ENCODE results near the gene MMAA. TPM values are rescaled to one million over a fixed set of nuclear protein-coding genes. Genes with fewer than 3 reads are reported as not detected.
"Not testable (repeated sequence)": the region's sequence is repeated elsewhere in the genome, so short reads cannot be mapped to it uniquely, and the experiment has no call there.

MMAA gene
- total and polyA plus RNA-seq, 2 experiments from 2014 or later = 4.9 to 5.9 TPM

DNA sequence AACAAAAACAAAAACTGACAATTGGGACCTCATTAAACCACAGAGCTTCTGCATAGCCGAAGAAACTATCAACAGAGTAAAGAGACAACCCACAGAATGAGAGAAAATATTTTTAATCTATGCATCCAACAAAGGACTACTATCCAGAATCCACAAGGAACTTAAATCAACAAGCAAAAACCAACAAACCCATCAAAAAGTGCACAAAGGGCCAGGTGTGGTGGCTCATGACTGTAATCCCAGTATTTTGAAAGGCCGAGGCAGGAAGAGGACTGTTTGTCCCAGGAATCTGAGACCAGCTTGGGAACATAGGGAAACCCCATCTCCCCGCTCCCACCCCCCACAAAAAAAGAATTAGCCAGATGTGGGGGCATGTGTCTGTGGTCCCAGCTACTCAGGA lies 71.4 kb downstream of the MMAA start (continued):
- TF ChIP-seq, protein P1, sequence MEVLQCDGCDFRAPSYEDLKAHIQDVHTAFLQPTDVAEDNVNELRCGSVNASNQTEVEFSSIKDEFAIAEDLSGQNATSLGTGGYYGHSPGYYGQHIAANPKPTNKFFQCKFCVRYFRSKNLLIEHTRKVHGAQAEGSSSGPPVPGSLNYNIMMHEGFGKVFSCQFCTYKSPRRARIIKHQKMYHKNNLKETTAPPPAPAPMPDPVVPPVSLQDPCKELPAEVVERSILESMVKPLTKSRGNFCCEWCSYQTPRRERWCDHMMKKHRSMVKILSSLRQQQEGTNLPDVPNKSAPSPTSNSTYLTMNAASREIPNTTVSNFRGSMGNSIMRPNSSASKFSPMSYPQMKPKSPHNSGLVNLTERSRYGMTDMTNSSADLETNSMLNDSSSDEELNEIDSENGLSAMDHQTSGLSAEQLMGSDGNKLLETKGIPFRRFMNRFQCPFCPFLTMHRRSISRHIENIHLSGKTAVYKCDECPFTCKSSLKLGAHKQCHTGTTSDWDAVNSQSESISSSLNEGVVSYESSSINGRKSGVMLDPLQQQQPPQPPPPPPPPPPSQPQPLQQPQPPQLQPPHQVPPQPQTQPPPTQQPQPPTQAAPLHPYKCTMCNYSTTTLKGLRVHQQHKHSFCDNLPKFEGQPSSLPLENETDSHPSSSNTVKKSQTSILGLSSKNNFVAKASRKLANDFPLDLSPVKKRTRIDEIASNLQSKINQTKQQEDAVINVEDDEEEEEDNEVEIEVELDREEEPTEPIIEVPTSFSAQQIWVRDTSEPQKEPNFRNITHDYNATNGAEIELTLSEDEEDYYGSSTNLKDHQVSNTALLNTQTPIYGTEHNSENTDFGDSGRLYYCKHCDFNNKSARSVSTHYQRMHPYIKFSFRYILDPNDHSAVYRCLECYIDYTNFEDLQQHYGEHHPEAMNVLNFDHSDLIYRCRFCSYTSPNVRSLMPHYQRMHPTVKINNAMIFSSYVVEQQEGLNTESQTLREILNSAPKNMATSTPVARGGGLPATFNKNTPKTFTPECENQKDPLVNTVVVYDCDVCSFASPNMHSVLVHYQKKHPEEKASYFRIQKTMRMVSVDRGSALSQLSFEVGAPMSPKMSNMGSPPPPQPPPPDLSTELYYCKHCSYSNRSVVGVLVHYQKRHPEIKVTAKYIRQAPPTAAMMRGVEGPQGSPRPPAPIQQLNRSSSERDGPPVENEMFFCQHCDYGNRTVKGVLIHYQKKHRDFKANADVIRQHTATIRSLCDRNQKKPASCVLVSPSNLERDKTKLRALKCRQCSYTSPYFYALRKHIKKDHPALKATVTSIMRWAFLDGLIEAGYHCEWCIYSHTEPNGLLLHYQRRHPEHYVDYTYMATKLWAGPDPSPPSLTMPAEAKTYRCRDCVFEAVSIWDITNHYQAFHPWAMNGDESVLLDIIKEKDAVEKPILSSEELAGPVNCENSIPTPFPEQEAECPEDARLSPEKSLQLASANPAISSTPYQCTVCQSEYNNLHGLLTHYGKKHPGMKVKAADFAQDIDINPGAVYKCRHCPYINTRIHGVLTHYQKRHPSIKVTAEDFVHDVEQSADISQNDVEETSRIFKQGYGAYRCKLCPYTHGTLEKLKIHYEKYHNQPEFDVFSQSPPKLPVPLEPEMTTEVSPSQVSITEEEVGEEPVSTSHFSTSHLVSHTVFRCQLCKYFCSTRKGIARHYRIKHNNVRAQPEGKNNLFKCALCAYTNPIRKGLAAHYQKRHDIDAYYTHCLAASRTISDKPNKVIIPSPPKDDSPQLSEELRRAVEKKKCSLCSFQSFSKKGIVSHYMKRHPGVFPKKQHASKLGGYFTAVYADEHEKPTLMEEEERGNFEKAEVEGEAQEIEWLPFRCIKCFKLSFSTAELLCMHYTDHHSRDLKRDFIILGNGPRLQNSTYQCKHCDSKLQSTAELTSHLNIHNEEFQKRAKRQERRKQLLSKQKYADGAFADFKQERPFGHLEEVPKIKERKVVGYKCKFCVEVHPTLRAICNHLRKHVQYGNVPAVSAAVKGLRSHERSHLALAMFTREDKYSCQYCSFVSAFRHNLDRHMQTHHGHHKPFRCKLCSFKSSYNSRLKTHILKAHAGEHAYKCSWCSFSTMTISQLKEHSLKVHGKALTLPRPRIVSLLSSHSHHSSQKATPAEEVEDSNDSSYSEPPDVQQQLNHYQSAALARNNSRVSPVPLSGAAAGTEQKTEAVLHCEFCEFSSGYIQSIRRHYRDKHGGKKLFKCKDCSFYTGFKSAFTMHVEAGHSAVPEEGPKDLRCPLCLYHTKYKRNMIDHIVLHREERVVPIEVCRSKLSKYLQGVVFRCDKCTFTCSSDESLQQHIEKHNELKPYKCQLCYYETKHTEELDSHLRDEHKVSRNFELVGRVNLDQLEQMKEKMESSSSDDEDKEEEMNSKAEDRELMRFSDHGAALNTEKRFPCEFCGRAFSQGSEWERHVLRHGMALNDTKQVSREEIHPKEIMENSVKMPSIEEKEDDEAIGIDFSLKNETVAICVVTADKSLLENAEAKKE (CRISPR knock-in tag; IDR thresholded peaks at IDR 0.05) = no peak
- TF ChIP-seq EZH2 (IDR thresholded peaks at IDR 0.05; ENCODE audit: low read depth, unreplicated experiment) (no peak), CREB1 (CRISPR knock-in tag; IDR thresholded peaks at IDR 0.05; ENCODE audit: low read depth) (no peak), POLR2AphosphoS5 (IDR thresholded peaks at IDR 0.05; ENCODE audit: low read depth) (no peak), ZNF331 (CRISPR knock-in tag; IDR thresholded peaks at IDR 0.05; ENCODE audit: low read depth) (no peak), ZNF114 (CRISPR knock-in tag; IDR thresholded peaks at IDR 0.05) (no peak), EZH2phosphoT487 (IDR thresholded peaks at IDR 0.05; ENCODE audit: unreplicated experiment) (no peak)
- TF ChIP-seq, protein P2, sequence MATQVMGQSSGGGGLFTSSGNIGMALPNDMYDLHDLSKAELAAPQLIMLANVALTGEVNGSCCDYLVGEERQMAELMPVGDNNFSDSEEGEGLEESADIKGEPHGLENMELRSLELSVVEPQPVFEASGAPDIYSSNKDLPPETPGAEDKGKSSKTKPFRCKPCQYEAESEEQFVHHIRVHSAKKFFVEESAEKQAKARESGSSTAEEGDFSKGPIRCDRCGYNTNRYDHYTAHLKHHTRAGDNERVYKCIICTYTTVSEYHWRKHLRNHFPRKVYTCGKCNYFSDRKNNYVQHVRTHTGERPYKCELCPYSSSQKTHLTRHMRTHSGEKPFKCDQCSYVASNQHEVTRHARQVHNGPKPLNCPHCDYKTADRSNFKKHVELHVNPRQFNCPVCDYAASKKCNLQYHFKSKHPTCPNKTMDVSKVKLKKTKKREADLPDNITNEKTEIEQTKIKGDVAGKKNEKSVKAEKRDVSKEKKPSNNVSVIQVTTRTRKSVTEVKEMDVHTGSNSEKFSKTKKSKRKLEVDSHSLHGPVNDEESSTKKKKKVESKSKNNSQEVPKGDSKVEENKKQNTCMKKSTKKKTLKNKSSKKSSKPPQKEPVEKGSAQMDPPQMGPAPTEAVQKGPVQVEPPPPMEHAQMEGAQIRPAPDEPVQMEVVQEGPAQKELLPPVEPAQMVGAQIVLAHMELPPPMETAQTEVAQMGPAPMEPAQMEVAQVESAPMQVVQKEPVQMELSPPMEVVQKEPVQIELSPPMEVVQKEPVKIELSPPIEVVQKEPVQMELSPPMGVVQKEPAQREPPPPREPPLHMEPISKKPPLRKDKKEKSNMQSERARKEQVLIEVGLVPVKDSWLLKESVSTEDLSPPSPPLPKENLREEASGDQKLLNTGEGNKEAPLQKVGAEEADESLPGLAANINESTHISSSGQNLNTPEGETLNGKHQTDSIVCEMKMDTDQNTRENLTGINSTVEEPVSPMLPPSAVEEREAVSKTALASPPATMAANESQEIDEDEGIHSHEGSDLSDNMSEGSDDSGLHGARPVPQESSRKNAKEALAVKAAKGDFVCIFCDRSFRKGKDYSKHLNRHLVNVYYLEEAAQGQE (IDR thresholded peaks at IDR 0.05; ENCODE audit: unreplicated experiment) = no peak

DNA sequence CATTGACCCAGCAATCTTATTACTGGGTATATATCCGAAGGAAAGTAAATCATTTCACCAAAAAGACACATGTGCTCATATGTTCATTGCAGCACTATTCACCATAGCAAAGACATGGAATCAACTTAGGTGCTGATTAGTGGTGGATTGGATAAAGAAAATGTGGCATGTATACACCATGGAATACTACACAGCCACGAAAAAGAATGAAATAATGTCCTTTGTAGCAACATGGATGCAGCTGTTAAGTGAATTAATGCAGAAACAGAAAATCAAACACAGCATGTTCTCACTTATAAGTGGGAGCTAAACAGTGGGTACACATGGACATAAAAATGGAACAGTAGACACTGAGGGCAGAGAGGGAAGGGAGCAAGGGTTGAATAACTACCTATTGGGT lies 72.2 kb downstream of the MMAA start:
- H3F3A ChIP-seq (replicated peaks; ENCODE audit: low read depth); H3K27ac ChIP-seq (ENCODE audit: low read depth); DNase-seq (ENCODE audit: low spot score); H3K4me1 Mint-ChIP-seq; H3K27me3 Mint-ChIP-seq (ENCODE audit: insufficient read depth, low read depth, poor library complexity); H3K79me2 ChIP-seq (replicated peaks; ENCODE audit: insufficient read depth); H3K27ac Mint-ChIP-seq; H3K4me3 ChIP-seq; H3K4me2 ChIP-seq; H3K4me3 Mint-ChIP-seq; H2AFZ ChIP-seq; H3K36me3 ChIP-seq (ENCODE audit: insufficient read depth); H4K20me1 ChIP-seq (replicated peaks; ENCODE audit: insufficient read depth); H3K27me3 ChIP-seq (ENCODE audit: insufficient read depth); ATAC-seq; H3K9me2 ChIP-seq (ENCODE audit: insufficient read depth): not testable (repeated sequence)
- peaks cover 11% of the 10 kb centered on the region for H3K4me1 ChIP-seq (ENCODE audit: insufficient read depth)
- Mint-ChIP-seq H3K36me3 (ENCODE audit: low read depth) (peaks cover 39% of the 10 kb centered on the region), H3K9me3 (peaks cover 32% of the 10 kb centered on the region)

Data from GM23338 (cell line).